HG03196 (cell line): ENCODE measurements around the gene AHCYL2.
A peak's percentile ranks its signal among the peaks of the same experiment; 100 is the strongest.

Experiments used
- ATAC-seq: cut with Tn5 transposase; IDR thresholded peaks from one replicate; pipeline ENCODE4 v1.9.1; 2021; ENCODE audit not compliant: unreplicated experiment

Gene AHCYL2

GRCh38 chr7:129224251-129225205 is at the start of gene AHCYL2:
AHCYL2 (plus strand) TSS chr7:129225030.
- ATAC-seq = peak; percentile 90

- no peak for ATAC-seq
Measured at GRCh38 chr7:129176916-129177710, 47.7 kb upstream of the AHCYL2 start.

GRCh38 chr7:129184981-129185670 is 39.7 kb upstream of the AHCYL2 start:
- no peak for ATAC-seq

GRCh38 chr7:129186749-129187260 is 38.0 kb upstream of the AHCYL2 start:
- ATAC-seq = no peak

- ATAC-seq = no peak
Measured at GRCh38 chr7:129187681-129188371, 37.0 kb upstream of the AHCYL2 start.

GRCh38 chr7:129188372-129188891 is 36.4 kb upstream of the AHCYL2 start, which contains the start of gene SMO:
SMO (plus strand) TSS chr7:129188633; CDS start chr7:129189152, 519 bp downstream.
- ATAC-seq = no peak

- no peak for ATAC-seq
Measured at GRCh38 chr7:129188892-129189660, 35.8 kb upstream of the AHCYL2 start.

GRCh38 chr7:129189661-129190310 is 35.0 kb upstream of the AHCYL2 start:
- ATAC-seq = no peak

GRCh38 chr7:129191272-129191671 is 33.6 kb upstream of the AHCYL2 start:
- ATAC-seq = no peak

GRCh38 chr7:129193892-129194291 is 30.9 kb upstream of the AHCYL2 start:
- ATAC-seq = no peak

- no peak for ATAC-seq
Measured at GRCh38 chr7:129197771-129198170, 27.1 kb upstream of the AHCYL2 start.

GRCh38 chr7:129199406-129199805 is 25.4 kb upstream of the AHCYL2 start:
- no peak for ATAC-seq

GRCh38 chr7:129202058-129202777 is 22.6 kb upstream of the AHCYL2 start:
- ATAC-seq = no peak

GRCh38 chr7:129203050-129203741 is 21.6 kb upstream of the AHCYL2 start:
- no peak for ATAC-seq

- ATAC-seq = no peak
Measured at GRCh38 chr7:129205126-129205818, 19.6 kb upstream of the AHCYL2 start.

GRCh38 chr7:129205987-129206785 is 18.6 kb upstream of the AHCYL2 start:
- ATAC-seq = no peak
